Dendritic cell treated with granulocyte-macrophage colony-stimulating factor and Interleukin-4, amounts not matched to agents 40 ng/mL and 50 ng/mL, for 4 days (primary cell): ENCODE results near the gene ERGIC3.
"Not testable (repeated sequence)": the region's sequence is repeated elsewhere in the genome, so short reads cannot be mapped to it uniquely, and the experiment has no call there.

Experiments
- H3K27ac Mint-ChIP-seq: one replicate; pipeline ENCODE4 v1.8.0; 2022; ENCODE audit warnings: mild to moderate bottlenecking, mixed read lengths
- H3K27me3 Mint-ChIP-seq: one replicate; pipeline ENCODE4 v1.8.0; 2022; ENCODE audit warnings: mild to moderate bottlenecking, mixed read lengths
- H3K36me3 Mint-ChIP-seq: one replicate; pipeline ENCODE4 v1.8.0; 2022; ENCODE audit warnings: low read depth, mixed read lengths
- H3K4me1 Mint-ChIP-seq: one replicate; pipeline ENCODE4 v1.8.0; 2022; ENCODE audit warnings: low read depth, mixed read lengths
- H3K4me3 Mint-ChIP-seq: one replicate; pipeline ENCODE4 v1.8.0; 2022; ENCODE audit warnings: mild to moderate bottlenecking, moderate library complexity, mixed read lengths
- H3K9me3 Mint-ChIP-seq: one replicate; pipeline ENCODE4 v1.8.0; 2022; ENCODE audit warnings: mixed read lengths
- intact Hi-C: fragments of 100-400 bp; cut with micrococcal nuclease; formaldehyde crosslinking; loops from one replicate; pipeline ENCODE4 v1.15.0; 2022

Gene ERGIC3

GRCh38 chr20:35541118-35541782, 628 bp upstream of the ERGIC3 start:
- Mint-ChIP-seq H3K27me3 (no peaks in the 10 kb centered on the region), H3K36me3 (peaks cover 22% of the 10 kb centered on the region), H3K4me3 (peak overlapping the region; percentile 91), H3K9me3 (no peaks in the 10 kb centered on the region), H3K27ac (peak overlapping the region; percentile 86), H3K4me1 (peaks cover 5% of the 10 kb centered on the region)
- intact Hi-C loops = loop anchor here (2.0 kb wide), 1 partner anchor 86 kb away; the partner anchor contains the start of gene CEP250

DNA sequence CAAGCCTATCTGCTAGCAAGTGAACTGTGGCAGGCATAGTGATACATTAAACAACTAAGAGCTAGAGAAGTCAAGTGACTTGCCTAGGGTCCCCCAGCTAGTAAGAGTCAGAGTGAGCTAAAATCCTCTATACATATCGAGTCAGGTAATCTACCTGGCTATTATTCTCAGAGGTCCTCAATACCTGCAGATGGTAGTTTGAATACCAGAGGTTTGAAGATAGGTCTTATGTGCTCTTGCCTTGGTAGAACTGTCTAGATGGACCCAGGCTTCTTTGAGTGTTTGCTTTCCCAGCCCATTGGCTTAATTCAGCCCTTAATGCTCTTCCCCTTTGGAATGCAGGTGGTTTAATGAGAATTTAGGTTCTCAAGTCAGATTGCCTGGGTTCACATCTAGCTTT, 1.1 kb downstream of the ERGIC3 start:
- intact Hi-C loops = loop anchor here (1.0 kb wide), 1 partner anchor 73 kb away; no protein-coding TSS in a partner anchor
- H3K27me3 Mint-ChIP-seq = no peaks in the 10 kb centered on the region
- H3K36me3 Mint-ChIP-seq = peaks cover 22% of the 10 kb centered on the region
- no peaks in the 10 kb centered on the region for H3K9me3 Mint-ChIP-seq
- H3K4me1 Mint-ChIP-seq = peaks cover 5% of the 10 kb centered on the region
- H3K27ac Mint-ChIP-seq = no peak overlapping the region
- peak overlapping the region; percentile 91 for H3K4me3 Mint-ChIP-seq

- Mint-ChIP-seq H3K27me3 (no peaks in the 10 kb centered on the region), H3K4me1 (peaks cover 5% of the 10 kb centered on the region), H3K36me3 (peaks cover 30% of the 10 kb centered on the region), H3K9me3 (no peaks in the 10 kb centered on the region), H3K27ac (no peak overlapping the region), H3K4me3 (no peak overlapping the region)
- intact Hi-C loops = no loop called here
Observed at GRCh38 chr20:35544436-35544835, 2.6 kb downstream of the ERGIC3 start.

DNA sequence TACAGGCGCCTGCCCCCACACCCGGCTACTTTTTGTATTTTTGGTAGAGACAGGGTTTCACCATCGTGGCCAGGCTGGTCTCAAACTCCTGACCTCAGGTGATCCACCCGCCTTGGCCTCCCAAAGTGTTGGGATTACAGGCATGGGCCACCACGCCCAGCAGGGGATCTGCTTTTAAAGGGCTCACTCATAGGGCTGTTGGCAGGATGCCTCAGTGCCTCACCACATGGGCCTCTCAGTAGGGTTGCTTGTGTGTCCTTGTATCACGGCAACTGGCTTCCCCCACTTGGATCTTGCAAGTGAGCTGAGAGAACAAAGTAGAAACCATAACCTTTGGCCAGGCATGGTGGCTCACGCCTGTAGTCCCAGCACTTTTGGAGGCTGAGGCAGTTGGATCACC, 3.1 kb downstream of the ERGIC3 start:
- H3K4me3 Mint-ChIP-seq, intact Hi-C loops, H3K27ac Mint-ChIP-seq, H3K4me1 Mint-ChIP-seq, H3K9me3 Mint-ChIP-seq, H3K27me3 Mint-ChIP-seq: not testable (repeated sequence)
- H3K36me3 Mint-ChIP-seq = peaks cover 30% of the 10 kb centered on the region

DNA sequence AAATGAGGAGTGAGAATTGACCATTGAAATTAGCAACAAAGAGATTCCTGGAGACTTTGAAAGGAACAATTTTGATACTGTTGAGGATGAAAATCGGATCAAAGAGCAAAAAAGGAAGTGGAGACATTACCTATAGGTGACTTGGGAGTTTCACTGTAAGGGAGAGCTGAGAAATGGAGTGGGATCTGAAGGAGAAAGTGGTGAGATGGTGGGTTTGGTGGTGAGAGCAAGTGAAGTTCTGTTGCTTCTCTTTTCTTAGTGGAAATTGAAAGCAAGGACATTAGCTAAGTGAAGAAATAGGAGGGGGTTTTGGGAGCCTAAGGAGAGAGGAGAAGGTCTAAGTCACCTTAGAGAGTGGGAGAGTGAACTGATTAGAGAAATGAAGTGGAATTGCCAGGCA, 4.2 kb downstream of the ERGIC3 start:
- Mint-ChIP-seq H3K4me3 (no peak overlapping the region), H3K9me3 (no peaks in the 10 kb centered on the region), H3K27me3 (no peaks in the 10 kb centered on the region), H3K36me3 (peaks cover 30% of the 10 kb centered on the region), H3K4me1 (peaks cover 5% of the 10 kb centered on the region), H3K27ac (no peak overlapping the region)
- intact Hi-C loops = no loop called here

DNA sequence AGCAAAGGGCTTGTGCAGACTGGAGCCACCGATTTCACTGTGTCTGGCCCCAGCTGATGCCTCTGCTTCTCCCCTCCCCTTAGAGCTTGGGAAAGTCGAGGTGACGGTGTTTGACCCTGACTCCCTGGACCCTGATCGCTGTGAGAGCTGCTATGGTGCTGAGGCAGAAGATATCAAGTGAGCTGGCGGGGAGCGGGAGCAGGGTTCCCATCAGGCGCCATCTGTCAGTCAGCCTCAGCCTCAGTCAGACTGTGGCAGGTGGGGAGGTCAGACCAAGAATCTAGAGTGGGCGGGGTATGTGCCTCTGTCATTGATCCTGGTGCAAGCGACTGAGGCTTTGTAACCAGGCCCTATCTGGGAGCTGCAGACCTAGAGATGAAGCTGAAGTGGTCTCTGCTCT, 5.5 kb downstream of the ERGIC3 start:
- Mint-ChIP-seq H3K27ac (no peak overlapping the region), H3K27me3 (no peaks in the 10 kb centered on the region), H3K4me1 (peaks cover 5% of the 10 kb centered on the region), H3K36me3 (peaks cover 24% of the 10 kb centered on the region), H3K4me3 (no peak overlapping the region), H3K9me3 (no peaks in the 10 kb centered on the region)
- intact Hi-C loops = no loop called here

DNA sequence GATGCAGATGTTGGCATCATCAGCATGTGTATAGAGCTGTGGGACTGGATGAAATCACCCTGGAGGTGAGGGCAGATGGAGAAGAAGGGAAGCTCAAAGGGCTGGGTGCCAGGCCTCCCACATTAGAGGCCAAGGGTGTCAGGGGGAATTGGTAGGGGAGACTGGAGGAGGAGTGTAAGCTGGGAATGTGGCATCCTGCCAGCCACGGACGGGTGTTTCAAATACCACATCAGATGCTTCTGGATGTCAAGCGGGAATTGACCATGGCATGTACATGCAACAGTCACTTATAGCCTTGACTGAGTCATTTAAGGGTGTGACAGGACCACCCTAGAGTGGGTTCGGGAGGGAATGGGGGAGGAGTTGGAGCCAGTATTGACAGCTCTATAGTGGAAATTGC, 9.6 kb downstream of the ERGIC3 start:
- Mint-ChIP-seq H3K27ac (no peak overlapping the region), H3K4me1 (no peaks in the 10 kb centered on the region), H3K36me3 (peaks cover 9% of the 10 kb centered on the region), H3K9me3 (no peaks in the 10 kb centered on the region), H3K4me3 (no peak overlapping the region), H3K27me3 (no peaks in the 10 kb centered on the region)
- intact Hi-C loops = no loop called here

DNA sequence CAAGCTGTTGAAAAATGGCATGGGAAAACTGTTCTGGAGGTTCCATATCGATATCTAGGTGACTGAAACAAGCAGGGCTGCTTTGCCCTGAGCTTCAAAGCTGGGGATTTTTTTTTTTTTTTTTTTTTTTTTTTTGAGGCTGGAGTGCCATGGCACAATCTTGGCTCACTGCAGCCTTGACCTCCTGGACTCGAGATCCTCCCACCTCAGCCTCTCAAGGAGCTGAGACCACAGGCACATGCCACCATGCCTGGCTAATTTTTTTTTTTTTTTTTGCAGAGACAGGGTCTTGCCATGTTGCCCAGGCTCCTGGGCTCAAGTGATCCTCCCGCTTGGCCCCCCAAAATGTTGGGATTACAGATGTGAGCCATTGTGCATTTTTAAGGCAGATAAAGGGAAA, 11.0 kb downstream of the ERGIC3 start:
- Mint-ChIP-seq H3K4me1 (no peaks in the 10 kb centered on the region), H3K27ac (no peak overlapping the region), H3K27me3 (no peaks in the 10 kb centered on the region), H3K4me3 (no peak overlapping the region), H3K36me3 (peaks cover 9% of the 10 kb centered on the region), H3K9me3 (no peaks in the 10 kb centered on the region)
- intact Hi-C loops = no loop called here

GRCh38 chr20:35555461-35555860, 13.6 kb downstream of the ERGIC3 start:
- H3K36me3 Mint-ChIP-seq, intact Hi-C loops, H3K27ac Mint-ChIP-seq, H3K9me3 Mint-ChIP-seq, H3K4me1 Mint-ChIP-seq, H3K27me3 Mint-ChIP-seq, H3K4me3 Mint-ChIP-seq: not testable (repeated sequence)

GRCh38 chr20:35555951-35556645, 14.2 kb downstream of the ERGIC3 start:
- Mint-ChIP-seq H3K27ac (no peak overlapping the region), H3K4me1 (no peaks in the 10 kb centered on the region)
- intact Hi-C loops = no loop called here

DNA sequence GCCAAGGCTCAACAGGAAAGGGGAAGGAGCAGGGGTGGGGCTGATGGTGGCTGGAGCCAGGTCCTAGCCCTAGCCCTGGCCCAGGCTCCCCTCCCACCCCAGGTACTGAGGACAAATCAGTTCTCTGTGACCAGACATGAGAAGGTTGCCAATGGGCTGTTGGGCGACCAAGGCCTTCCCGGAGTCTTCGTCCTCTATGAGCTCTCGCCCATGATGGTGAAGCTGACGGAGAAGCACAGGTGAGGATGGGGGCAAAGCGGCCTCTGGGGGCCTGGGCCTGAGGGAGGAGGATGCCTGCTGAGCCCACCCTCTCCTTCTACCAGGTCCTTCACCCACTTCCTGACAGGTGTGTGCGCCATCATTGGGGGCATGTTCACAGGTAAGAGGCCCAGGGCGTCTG, 15.0 kb downstream of the ERGIC3 start:
- H3K4me1 Mint-ChIP-seq = no peaks in the 10 kb centered on the region
- no peaks in the 10 kb centered on the region for H3K27me3 Mint-ChIP-seq
- no peaks in the 10 kb centered on the region for H3K36me3 Mint-ChIP-seq
- intact Hi-C loops = no loop called here
- no peak overlapping the region for H3K4me3 Mint-ChIP-seq
- H3K27ac Mint-ChIP-seq = no peak overlapping the region
- H3K9me3 Mint-ChIP-seq = no peaks in the 10 kb centered on the region

More at GRCh38 chr20:35555951-35556645, 14.2 kb downstream of the ERGIC3 start:
- Mint-ChIP-seq H3K4me3 (no peak overlapping the region), H3K36me3 (no peaks in the 10 kb centered on the region), H3K27me3 (no peaks in the 10 kb centered on the region), H3K9me3 (no peaks in the 10 kb centered on the region)

DNA sequence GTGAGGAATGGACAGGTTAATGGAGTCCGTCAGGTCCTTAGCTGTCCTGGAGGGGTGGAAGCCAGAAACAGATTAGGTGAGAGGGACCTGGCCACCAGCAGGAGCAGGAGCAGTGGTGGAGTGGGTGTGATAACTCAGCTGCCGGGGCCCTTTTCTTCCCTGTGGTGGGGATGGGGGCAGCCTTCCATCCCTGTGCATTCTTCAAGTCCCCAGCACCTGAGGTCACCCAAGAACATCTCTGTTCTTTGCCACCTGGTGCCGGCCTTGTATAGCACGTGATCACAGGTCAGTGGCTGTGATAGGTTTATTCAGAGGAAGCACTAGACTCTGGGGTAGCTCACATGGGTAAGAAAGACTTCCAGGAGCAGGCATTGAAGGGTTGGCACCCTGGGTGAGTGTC, 16.6 kb downstream of the ERGIC3 start:
- no peak overlapping the region for H3K27ac Mint-ChIP-seq
- intact Hi-C loops = no loop called here
- no peaks in the 10 kb centered on the region for H3K36me3 Mint-ChIP-seq
- H3K4me3 Mint-ChIP-seq = no peak overlapping the region
- no peaks in the 10 kb centered on the region for H3K9me3 Mint-ChIP-seq
- no peaks in the 10 kb centered on the region for H3K4me1 Mint-ChIP-seq
- no peaks in the 10 kb centered on the region for H3K27me3 Mint-ChIP-seq

DNA sequence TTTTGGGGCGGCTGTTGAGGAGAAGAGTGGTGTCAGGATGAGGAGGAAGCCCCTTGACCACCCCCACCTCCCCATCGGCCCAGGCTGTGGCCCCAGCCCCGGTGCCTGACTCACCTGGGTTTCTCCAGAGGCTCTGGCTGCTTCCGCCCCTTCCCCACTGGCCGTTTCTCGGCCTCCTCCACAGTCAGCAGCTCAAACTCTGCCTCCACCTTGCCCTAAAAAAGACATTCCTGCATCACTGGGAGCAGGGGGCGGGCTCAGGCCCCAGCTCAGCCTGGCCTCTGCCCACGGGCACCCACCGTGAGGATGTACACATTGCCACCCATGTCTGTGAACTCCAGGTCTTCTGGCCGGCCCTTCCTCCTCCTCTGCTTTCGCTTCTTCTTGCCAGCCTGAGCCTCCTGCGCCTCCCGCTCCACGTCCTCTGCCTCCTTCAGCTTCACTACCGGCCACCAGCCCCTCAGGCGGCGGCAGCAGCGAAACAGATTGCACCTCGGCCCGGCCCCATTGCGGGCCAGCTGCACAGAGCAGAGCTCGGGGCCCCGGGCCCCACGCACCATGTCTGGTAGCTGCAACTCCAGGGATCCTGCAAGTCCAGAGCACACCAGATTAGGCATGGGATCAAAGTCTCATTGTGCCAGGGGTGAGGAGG, 17.3 kb downstream of the ERGIC3 start:
- intact Hi-C loops = no loop called here
- Mint-ChIP-seq H3K27me3 (no peaks in the 10 kb centered on the region), H3K27ac (no peak overlapping the region), H3K36me3 (no peaks in the 10 kb centered on the region), H3K9me3 (no peaks in the 10 kb centered on the region), H3K4me1 (no peaks in the 10 kb centered on the region), H3K4me3 (no peak overlapping the region)

DNA sequence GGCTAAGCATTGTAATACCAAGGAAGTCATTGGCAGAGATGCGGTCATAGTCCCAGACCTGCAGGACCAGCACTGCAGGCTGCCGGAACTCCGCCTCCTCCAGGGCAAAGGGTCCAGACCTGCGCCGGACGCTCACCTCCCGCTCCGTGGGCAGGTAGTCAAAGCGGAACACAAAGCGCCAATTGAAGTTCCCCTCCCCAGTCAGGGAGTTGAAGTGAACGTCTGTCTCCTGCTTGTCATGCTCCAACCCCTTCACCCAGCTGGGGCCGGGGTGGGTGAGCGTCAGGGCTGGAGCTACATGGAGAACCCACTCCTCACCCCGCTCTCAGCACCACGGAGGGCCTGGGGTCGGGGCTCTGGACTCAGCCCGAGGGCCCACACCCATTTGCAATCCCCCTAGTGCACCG, 18.2 kb downstream of the ERGIC3 start:
- no peaks in the 10 kb centered on the region for H3K9me3 Mint-ChIP-seq
- intact Hi-C loops = no loop called here
- no peak overlapping the region for H3K27ac Mint-ChIP-seq
- no peaks in the 10 kb centered on the region for H3K4me1 Mint-ChIP-seq
- H3K4me3 Mint-ChIP-seq = no peak overlapping the region
- no peaks in the 10 kb centered on the region for H3K36me3 Mint-ChIP-seq
- no peaks in the 10 kb centered on the region for H3K27me3 Mint-ChIP-seq
